ENCODE measurements around the gene CRIP2. TPM values are rescaled to one million over a fixed set of nuclear protein-coding genes. Genes with fewer than 3 reads are reported as not detected.

The CRIP2 gene
- total and polyA plus RNA-seq, 2 of the 8 experiments (the other 6 are each of a cell fraction or from before 2014, with no cell fraction given): 4.2 to 13.5 TPM

DNA sequence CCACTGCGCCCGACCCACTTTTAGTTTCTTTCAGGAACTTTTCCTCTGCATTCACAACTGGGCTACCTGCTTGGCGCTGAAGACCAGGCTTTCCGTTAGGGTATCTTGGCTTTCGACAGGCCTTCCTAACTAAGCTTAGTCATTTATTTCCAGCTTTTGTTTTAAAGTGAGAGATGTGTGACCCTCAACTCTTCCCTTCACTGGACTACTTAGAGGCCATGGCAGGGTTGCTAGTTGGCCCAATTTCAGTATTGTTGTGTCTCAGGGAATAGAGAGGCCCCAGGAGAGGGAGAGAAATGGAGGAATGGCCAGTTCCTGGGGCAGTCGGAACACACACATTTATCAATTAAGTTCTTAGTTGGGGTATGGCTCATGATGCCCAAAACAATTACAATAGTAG lies 44.6 kb upstream of the CRIP2 start:
- Histone ChIP-seq H3K27me3 (replicated peaks in 1 of 4; ENCODE audit: control insufficient read depth in 3 of 4, extremely low read depth in 1 of 4, insufficient read depth in 3 of 4, low read length in 3 of 4) (no peaks in the 10 kb centered on the region), H2AFZ (ENCODE audit: low read length) (no peak overlapping the region), H3K9me3 (ENCODE audit: insufficient read depth in 2 of 2, low read depth in 1 of 2, low read length in 1 of 2) (no peaks in the 10 kb centered on the region), H3K79me2 (ENCODE audit: control insufficient read depth in 1 of 2, insufficient read depth in 2 of 2, low read length in 2 of 2) (peaks cover 25 to 87% of the 10 kb centered on the region in 2 experiments), H4K5ac (ENCODE audit: insufficient read length, low read depth, low read length) (no peak overlapping the region), H3K36me3 (ENCODE audit: control insufficient read depth in 2 of 4, insufficient read depth in 4 of 4, low read length in 3 of 4) (peaks cover 0 to 11% (median 3%) of the 10 kb centered on the region in 4 experiments; a peak in 3 of 8 replicates), H4K20me1 (replicated peaks in 1 of 2; ENCODE audit: control insufficient read depth in 1 of 2, insufficient read depth in 2 of 2, low read length in 2 of 2) (peaks cover 43 to 54% of the 10 kb centered on the region in 2 experiments), H3K9ac (replicated peaks in 1 of 4; ENCODE audit: extremely low read depth in 1 of 4, low read depth in 3 of 4, low read length in 3 of 4) (no peak overlapping the region), H4K91ac (replicated peaks; ENCODE audit: insufficient read length, low read length) (no peak overlapping the region), H3K79me1 (ENCODE audit: low read depth, low read length) (peaks cover 14% of the 10 kb centered on the region), H2AK5ac (ENCODE audit: low read depth, low read length) (no peak overlapping the region), H2BK15ac (ENCODE audit: low read length) (no peak overlapping the region), H3K4me3 (ENCODE audit: extremely low read depth in 1 of 4, insufficient read depth in 2 of 4, low read depth in 3 of 4, low read length in 4 of 4) (no peak overlapping the region), H4K8ac (ENCODE audit: extremely low read depth, insufficient read depth, low read length) (no peak overlapping the region), H3K23ac (ENCODE audit: insufficient read length) (no peak overlapping the region), H3K18ac (ENCODE audit: extremely low read depth, low read length) (no peak overlapping the region), H3K14ac (ENCODE audit: insufficient read length) (no peak overlapping the region), H3K4ac (replicated peaks; ENCODE audit: insufficient read length, low read depth, low read length) (no peak overlapping the region), H3K4me1 (replicated peaks in 1 of 4; ENCODE audit: control insufficient read depth in 3 of 4, insufficient read depth in 4 of 4, low read length in 3 of 4) (peaks cover 0 to 5% (median 4%) of the 10 kb centered on the region in 4 experiments; a peak in 5 of 7 replicates), H2BK5ac (ENCODE audit: low read depth, low read length) (no peak overlapping the region), H3K4me2 (ENCODE audit: insufficient read depth in 1 of 2, low read depth in 2 of 2, low read length in 2 of 2) (no peak overlapping the region), H2BK12ac (ENCODE audit: low read depth, low read length) (no peak overlapping the region), H2BK20ac (ENCODE audit: low read length) (no peak overlapping the region), H3K27ac (ENCODE audit: low read depth, low read length) (no peak overlapping the region), H3K56ac (replicated peaks; ENCODE audit: insufficient read length, low read depth, low read length) (no peak overlapping the region), H3K23me2 (ENCODE audit: low read depth, low read length) (no peaks in the 10 kb centered on the region), H2BK120ac (replicated peaks; ENCODE audit: low read depth, low read length) (no peak overlapping the region)
- FAIRE-seq (no peak), DNase-seq (ENCODE audit: low read depth in 1 of 2, low spot score in 2 of 2) (no peak)
- POLR2A ChIA-PET (ENCODE audit: partially characterized antibody): interaction anchor here (1.4 to 2.5 kb wide), 2 partner anchors 11 to 49 kb away, joined by 3 to 10 read pairs; no protein-coding TSS in a partner anchor
- CTCF ChIA-PET (ENCODE audit: partially characterized antibody): interaction anchor here (1.9 kb wide), 1 partner anchor 51 kb away, joined by 6 read pairs; no protein-coding TSS in a partner anchor
- WGBS, 2 experiments (ENCODE audit: extremely low coverage in 1 of 2, insufficient coverage in 1 of 2, insufficient read length in 1 of 2, insufficient replicate concordance in 2 of 2, low coverage in 1 of 2, low lambda C conversion rate in 2 of 2, missing lambda C conversion rate in 1 of 2): 95% methylated on average over 6 of the region's 6 CpGs; no CpG with 5 or more reads in 1 of the 2 experiments
- no peak for TF ChIP-seq FOSL1 (IDR thresholded peaks at IDR 0.05; ENCODE audit: insufficient read depth, low read depth, low read length)
- TF ChIP-seq POU5F1 (IDR thresholded peaks at IDR 0.05; ENCODE audit: low read depth, low read length): no peak
- TF ChIP-seq HDAC2 (IDR thresholded peaks at IDR 0.05; ENCODE audit: borderline replicate concordance in 1 of 2, low read depth in 2 of 2, low read length in 2 of 2): no peak
- no peak for TF ChIP-seq TCF12 (IDR thresholded peaks at IDR 0.05; ENCODE audit: low read depth, low read length)
- TF ChIP-seq, protein P1, sequence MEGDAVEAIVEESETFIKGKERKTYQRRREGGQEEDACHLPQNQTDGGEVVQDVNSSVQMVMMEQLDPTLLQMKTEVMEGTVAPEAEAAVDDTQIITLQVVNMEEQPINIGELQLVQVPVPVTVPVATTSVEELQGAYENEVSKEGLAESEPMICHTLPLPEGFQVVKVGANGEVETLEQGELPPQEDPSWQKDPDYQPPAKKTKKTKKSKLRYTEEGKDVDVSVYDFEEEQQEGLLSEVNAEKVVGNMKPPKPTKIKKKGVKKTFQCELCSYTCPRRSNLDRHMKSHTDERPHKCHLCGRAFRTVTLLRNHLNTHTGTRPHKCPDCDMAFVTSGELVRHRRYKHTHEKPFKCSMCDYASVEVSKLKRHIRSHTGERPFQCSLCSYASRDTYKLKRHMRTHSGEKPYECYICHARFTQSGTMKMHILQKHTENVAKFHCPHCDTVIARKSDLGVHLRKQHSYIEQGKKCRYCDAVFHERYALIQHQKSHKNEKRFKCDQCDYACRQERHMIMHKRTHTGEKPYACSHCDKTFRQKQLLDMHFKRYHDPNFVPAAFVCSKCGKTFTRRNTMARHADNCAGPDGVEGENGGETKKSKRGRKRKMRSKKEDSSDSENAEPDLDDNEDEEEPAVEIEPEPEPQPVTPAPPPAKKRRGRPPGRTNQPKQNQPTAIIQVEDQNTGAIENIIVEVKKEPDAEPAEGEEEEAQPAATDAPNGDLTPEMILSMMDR (IDR thresholded peaks at IDR 0.05; ENCODE audit: control extremely low read depth in 1 of 3, insufficient read depth in 1 of 3, low read depth in 1 of 3, low read length in 3 of 3): no peak
- no peak for TF ChIP-seq JUND (IDR thresholded peaks at IDR 0.05; ENCODE audit: low read length)
- TF ChIP-seq KDM4A (IDR thresholded peaks at IDR 0.05; ENCODE audit: low read depth, low read length, severe bottlenecking): no peak
- no peak for TF ChIP-seq ASH2L (IDR thresholded peaks at IDR 0.05; ENCODE audit: low read length)
- TF ChIP-seq HDAC6 (IDR thresholded peaks at IDR 0.05; ENCODE audit: low read depth, low read length): no peak
- no peak for TF ChIP-seq NRF1 (IDR thresholded peaks at IDR 0.05; ENCODE audit: low read depth, low read length)
- no peak for TF ChIP-seq RBBP5 (IDR thresholded peaks at IDR 0.05; ENCODE audit: borderline replicate concordance, low read depth, low read length)
- TF ChIP-seq SIX5 (IDR thresholded peaks at IDR 0.05; ENCODE audit: low read depth, low read length): no peak
